Cardiac septum (tissue), 1 donor: Measurements from ENCODE around the gene PHACTR2. TPM values are rescaled to one million over a fixed set of nuclear protein-coding genes. Genes with fewer than 3 reads are reported as not detected.

ENCODE experiments used
- DNase-seq: peaks from one replicate; pipeline ENCODE4 v3.0.0-alpha.2; 2020; ENCODE audit warnings: low spot score
- intact Hi-C: fragments of 100-400 bp; cut with DNase I; formaldehyde crosslinking; loops from one replicate; pipeline ENCODE4 v1.14.0; 2022
- total RNA-seq: library from RNA; stranded (reverse); fragmentation: NEBNext Ultra II Directional; extraction: Animal tissue kit (Norgen Biotek cat#: 25700); gene quantifications from one replicate; pipeline ENCODE4 v1.2.1, GENCODE V29; 2021
- donor health status: DM: no; HTN: no; CAD: no.

Gene PHACTR2
- total RNA-seq, 1 donor from 2014 or later = 59.3 TPM

GRCh38 chr6:143674483-143675381 is 3.0 kb upstream of the PHACTR2 start:
- no peak for DNase-seq
- intact Hi-C loops = loop anchor here (10.0 kb wide), 1 partner anchor 330 kb away; the partner anchor contains the start of gene PLAGL1

- intact Hi-C loops = loop anchor here (10.0 kb wide), 1 partner anchor 329 kb away; the partner anchor contains the start of gene PLAGL1
- DNase-seq = no peak
Measured at GRCh38 chr6:143675382-143675900, 2.3 kb upstream of the PHACTR2 start.

- intact Hi-C loops = loop anchor here (10.0 kb wide), 1 partner anchor 329 kb away; the partner anchor contains the start of gene PLAGL1
- DNase-seq = no peak
Measured at GRCh38 chr6:143675946-143676345, 1.8 kb upstream of the PHACTR2 start.

- no peak for DNase-seq
- intact Hi-C loops = loop anchor here (10.0 kb wide), 1 partner anchor 328 kb away; the partner anchor contains the start of gene PLAGL1
Measured at GRCh38 chr6:143676437-143677045, 1.2 kb upstream of the PHACTR2 start.

GRCh38 chr6:143677577-143677890 is 231 bp upstream of the PHACTR2 start:
- intact Hi-C loops = loop anchor here (10.0 kb wide), 1 partner anchor 327 kb away; the partner anchor contains the start of gene PLAGL1
- no peak for DNase-seq

- intact Hi-C loops = loop anchor here (10.0 kb wide), 1 partner anchor 326 kb away; the partner anchor contains the start of gene PLAGL1
- no peak for DNase-seq
Measured at GRCh38 chr6:143679041-143679440, 1.3 kb downstream of the PHACTR2 start.

- intact Hi-C loops = loop anchor here (5.0 kb wide), 2 partner anchors 67 to 162 kb away; partner anchors contain the start of gene LTV1
- DNase-seq = no peak
Measured at GRCh38 chr6:143680141-143680540, 2.4 kb downstream of the PHACTR2 start.

- intact Hi-C loops = loop anchor here (5.0 kb wide), 2 partner anchors 64 to 159 kb away; partner anchors contain the start of gene LTV1
- DNase-seq = no peak
Measured at GRCh38 chr6:143682805-143683204, 5.0 kb downstream of the PHACTR2 start.

GRCh38 chr6:143684486-143684885 is 6.7 kb downstream of the PHACTR2 start:
- intact Hi-C loops = loop anchor here (5.0 kb wide), 2 partner anchors 63 to 158 kb away; partner anchors contain the start of gene LTV1
- DNase-seq = no peak

GRCh38 chr6:143685653-143686052 is 7.9 kb downstream of the PHACTR2 start:
- intact Hi-C loops = no loop called here
- DNase-seq = no peak

- no peak for DNase-seq
- intact Hi-C loops = no loop called here
Measured at GRCh38 chr6:143687591-143687990, 9.8 kb downstream of the PHACTR2 start.

- DNase-seq = no peak
- intact Hi-C loops = no loop called here
Measured at GRCh38 chr6:143688681-143689080, 10.9 kb downstream of the PHACTR2 start.

- no peak for DNase-seq
- intact Hi-C loops = no loop called here
Measured at GRCh38 chr6:143689852-143690251, 12.1 kb downstream of the PHACTR2 start.

- DNase-seq = no peak
- intact Hi-C loops = no loop called here
Measured at GRCh38 chr6:143691155-143691554, 13.4 kb downstream of the PHACTR2 start.

- no peak for DNase-seq
- intact Hi-C loops = no loop called here
Measured at GRCh38 chr6:143691900-143692636, 14.3 kb downstream of the PHACTR2 start.

- intact Hi-C loops = no loop called here
- DNase-seq = no peak
Measured at GRCh38 chr6:143692696-143693095, 14.9 kb downstream of the PHACTR2 start.

- intact Hi-C loops = no loop called here
Measured at GRCh38 chr6:143694013-143694412, 16.2 kb downstream of the PHACTR2 start.

GRCh38 chr6:143694560-143694959 is 16.8 kb downstream of the PHACTR2 start:
- no peak for DNase-seq
- intact Hi-C loops = no loop called here

More at GRCh38 chr6:143694013-143694412, 16.2 kb downstream of the PHACTR2 start:
- DNase-seq = no peak
